ENCODE measurements around the gene SIPA1L3. TPM values are rescaled to one million over a fixed set of nuclear protein-coding genes. Genes with fewer than 3 reads are reported as not detected.

Gene SIPA1L3
- total and polyA plus RNA-seq, 10 of the 15 experiments (the other 5 are each of a cell fraction or from before 2014, with no cell fraction given): 0.24 to 66.2 (median 19.1) TPM

DNA sequence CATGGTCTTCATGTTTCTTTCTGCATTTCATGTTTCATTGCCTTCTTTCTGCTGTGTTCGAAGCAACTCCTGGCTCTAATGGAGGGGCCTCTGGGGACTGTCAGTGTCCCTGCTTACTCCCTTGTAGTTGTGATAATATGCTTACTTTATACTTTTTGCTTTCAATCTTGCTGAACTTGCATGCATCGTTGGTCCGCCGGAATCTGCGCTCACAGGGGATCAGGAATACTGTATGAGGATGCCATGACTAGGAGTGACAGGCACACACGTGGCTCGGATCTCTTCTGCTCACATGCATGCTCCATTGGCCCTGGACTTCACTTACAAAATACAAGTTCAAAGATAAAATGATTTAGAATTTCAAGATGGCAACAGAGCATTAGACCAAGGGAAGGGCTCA lies 108.8 kb downstream of the SIPA1L3 start:
- POLR2A ChIA-PET: no interaction called here
- no peak overlapping the region for H3K9ac ChIP-seq (ENCODE audit: control insufficient read depth, insufficient read depth, low read length)

More for the DNA sequence above, 108.8 kb downstream of the SIPA1L3 start:
- peaks cover 3 to 5% of the 10 kb centered on the region in 2 experiments; a peak in 3 of 4 replicates for H3K36me3 ChIP-seq (ENCODE audit: control insufficient read depth in 2 of 2, insufficient read depth in 2 of 2, low read length in 1 of 2)
- FAIRE-seq (no peak), DNase-seq (ENCODE audit: low read depth, low spot score) (no peak), ATAC-seq (no peak)
- no peaks in the 10 kb centered on the region for H3K4me1 ChIP-seq (ENCODE audit: control insufficient read depth, insufficient read depth, low read length)
- no peaks in the 10 kb centered on the region for H3K9me3 ChIP-seq (replicated peaks; ENCODE audit: control insufficient read depth, insufficient read depth, low read length)
- H3K79me2 ChIP-seq (ENCODE audit: control insufficient read depth, insufficient read depth, low read length): peaks cover 6% of the 10 kb centered on the region
- ChIA-PET CTCF (interaction anchor here (1.1 kb wide), 1 partner anchor 120 kb away, joined by 3 read pairs; no protein-coding TSS in a partner anchor), RAD21 (ENCODE audit: unreplicated experiment) (interaction anchor here (0.7 kb wide), 1 partner anchor 8 kb away, joined by 3 read pairs; no protein-coding TSS in a partner anchor), SMC1A (ENCODE audit: uncharacterized antibody, unreplicated experiment) (no interaction called here)
- no peak overlapping the region for H3K4me2 ChIP-seq (ENCODE audit: control insufficient read depth, insufficient read depth)
- no TSS peak for BruUV-seq (replicated peaks)
- H3K27me3 ChIP-seq (replicated peaks in 1 of 2; ENCODE audit: control insufficient read depth in 2 of 2, insufficient read depth in 2 of 2, low read length in 1 of 2): no peaks in the 10 kb centered on the region
- no peaks in the 10 kb centered on the region for H4K20me1 ChIP-seq (ENCODE audit: control insufficient read depth, insufficient read depth)
- TF ChIP-seq HDAC2 (IDR thresholded peaks at IDR 0.05): no peak
- TF ChIP-seq, protein P1, sequence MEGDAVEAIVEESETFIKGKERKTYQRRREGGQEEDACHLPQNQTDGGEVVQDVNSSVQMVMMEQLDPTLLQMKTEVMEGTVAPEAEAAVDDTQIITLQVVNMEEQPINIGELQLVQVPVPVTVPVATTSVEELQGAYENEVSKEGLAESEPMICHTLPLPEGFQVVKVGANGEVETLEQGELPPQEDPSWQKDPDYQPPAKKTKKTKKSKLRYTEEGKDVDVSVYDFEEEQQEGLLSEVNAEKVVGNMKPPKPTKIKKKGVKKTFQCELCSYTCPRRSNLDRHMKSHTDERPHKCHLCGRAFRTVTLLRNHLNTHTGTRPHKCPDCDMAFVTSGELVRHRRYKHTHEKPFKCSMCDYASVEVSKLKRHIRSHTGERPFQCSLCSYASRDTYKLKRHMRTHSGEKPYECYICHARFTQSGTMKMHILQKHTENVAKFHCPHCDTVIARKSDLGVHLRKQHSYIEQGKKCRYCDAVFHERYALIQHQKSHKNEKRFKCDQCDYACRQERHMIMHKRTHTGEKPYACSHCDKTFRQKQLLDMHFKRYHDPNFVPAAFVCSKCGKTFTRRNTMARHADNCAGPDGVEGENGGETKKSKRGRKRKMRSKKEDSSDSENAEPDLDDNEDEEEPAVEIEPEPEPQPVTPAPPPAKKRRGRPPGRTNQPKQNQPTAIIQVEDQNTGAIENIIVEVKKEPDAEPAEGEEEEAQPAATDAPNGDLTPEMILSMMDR (IDR thresholded peaks at IDR 0.05 in 2 of 3, conservative IDR thresholded peaks at IDR 0.05 in 1 of 3; ENCODE audit: control insufficient read depth in 2 of 3, extremely low read depth in 1 of 3, insufficient read depth in 1 of 3, low read depth in 3 of 3, low read length in 3 of 3): no peak
- no peak overlapping the region for H2AFZ ChIP-seq (ENCODE audit: control insufficient read depth, low read depth, low read length)
- 96% methylated on average over 7 of the region's 7 CpGs for WGBS (ENCODE audit: insufficient coverage, insufficient replicate concordance, low lambda C conversion rate, missing lambda C conversion rate)
- no peak overlapping the region for H3K27ac ChIP-seq (ENCODE audit: control insufficient read depth, insufficient read depth)
- in situ Hi-C loops (cut with MboI): no loop called here
- H3K4me3 ChIP-seq: no peak overlapping the region
- intact Hi-C loops (cut with micrococcal nuclease; ENCODE audit: unreplicated experiment): no loop called here

All from GM12878 (cell line).